ENCODE measurements around the gene PNRC2. TPM values are rescaled to one million over a fixed set of nuclear protein-coding genes. Genes with fewer than 3 reads are reported as not detected.
"Not testable (repeated sequence)": the region's sequence is repeated elsewhere in the genome, so short reads cannot be mapped to it uniquely, and the experiment has no call there.

The PNRC2 gene
- total RNA-seq, 4 donors from 2014 or later, result 42.6 to 123 (median 88.7) TPM

DNA sequence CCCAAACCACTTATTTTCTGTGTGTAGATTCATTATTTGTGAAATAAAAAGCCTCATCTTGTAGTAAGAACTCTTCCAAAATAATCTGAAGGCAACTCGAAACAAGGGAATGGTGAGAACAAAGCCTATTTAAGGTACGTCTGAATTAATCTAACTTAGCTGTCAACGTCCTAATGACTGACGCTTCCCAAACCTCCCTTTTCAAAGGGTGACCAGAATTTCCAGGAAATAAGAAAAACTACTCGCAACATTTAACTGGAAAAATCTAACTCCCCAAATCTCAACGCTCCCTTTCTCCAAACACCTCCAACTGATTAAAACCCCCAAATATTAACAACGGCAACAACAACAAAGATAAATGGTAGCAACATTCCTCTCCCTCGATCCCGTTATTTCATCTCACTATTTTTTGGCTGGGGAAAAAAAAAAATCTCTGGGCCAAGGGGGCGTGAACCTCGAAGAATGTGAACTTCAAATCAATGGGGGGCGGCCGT, 19.8 kb downstream of the PNRC2 start:
- intact Hi-C loops (cut with DNase I), result no loop called here
- H3K27ac ChIP-seq, result peak overlapping the region; percentile 96 to 98 (median 97)
- H3K27me3 ChIP-seq, result no peaks in the 10 kb centered on the region
- H3K4me1 ChIP-seq, result peaks cover 15 to 58% (median 30%) of the 10 kb centered on the region in 3 donors
- H3K36me3 ChIP-seq, result peaks cover 0 to 8% (median 0%) of the 10 kb centered on the region in 3 donors
- H3K9me3 ChIP-seq, result no peaks in the 10 kb centered on the region
- no peak for TF ChIP-seq POLR2A (IDR thresholded peaks at IDR 0.05)
- TF ChIP-seq, protein P1, sequence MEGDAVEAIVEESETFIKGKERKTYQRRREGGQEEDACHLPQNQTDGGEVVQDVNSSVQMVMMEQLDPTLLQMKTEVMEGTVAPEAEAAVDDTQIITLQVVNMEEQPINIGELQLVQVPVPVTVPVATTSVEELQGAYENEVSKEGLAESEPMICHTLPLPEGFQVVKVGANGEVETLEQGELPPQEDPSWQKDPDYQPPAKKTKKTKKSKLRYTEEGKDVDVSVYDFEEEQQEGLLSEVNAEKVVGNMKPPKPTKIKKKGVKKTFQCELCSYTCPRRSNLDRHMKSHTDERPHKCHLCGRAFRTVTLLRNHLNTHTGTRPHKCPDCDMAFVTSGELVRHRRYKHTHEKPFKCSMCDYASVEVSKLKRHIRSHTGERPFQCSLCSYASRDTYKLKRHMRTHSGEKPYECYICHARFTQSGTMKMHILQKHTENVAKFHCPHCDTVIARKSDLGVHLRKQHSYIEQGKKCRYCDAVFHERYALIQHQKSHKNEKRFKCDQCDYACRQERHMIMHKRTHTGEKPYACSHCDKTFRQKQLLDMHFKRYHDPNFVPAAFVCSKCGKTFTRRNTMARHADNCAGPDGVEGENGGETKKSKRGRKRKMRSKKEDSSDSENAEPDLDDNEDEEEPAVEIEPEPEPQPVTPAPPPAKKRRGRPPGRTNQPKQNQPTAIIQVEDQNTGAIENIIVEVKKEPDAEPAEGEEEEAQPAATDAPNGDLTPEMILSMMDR (IDR thresholded peaks at IDR 0.05), result no peak
- H3K4me3 ChIP-seq, result peak overlapping the region; percentile 90 to 99 (median 96)
- WGBS, 2 donors, result 0% methylated on average over 13 of the region's 13 CpGs
- no peak for DNase-seq

DNA sequence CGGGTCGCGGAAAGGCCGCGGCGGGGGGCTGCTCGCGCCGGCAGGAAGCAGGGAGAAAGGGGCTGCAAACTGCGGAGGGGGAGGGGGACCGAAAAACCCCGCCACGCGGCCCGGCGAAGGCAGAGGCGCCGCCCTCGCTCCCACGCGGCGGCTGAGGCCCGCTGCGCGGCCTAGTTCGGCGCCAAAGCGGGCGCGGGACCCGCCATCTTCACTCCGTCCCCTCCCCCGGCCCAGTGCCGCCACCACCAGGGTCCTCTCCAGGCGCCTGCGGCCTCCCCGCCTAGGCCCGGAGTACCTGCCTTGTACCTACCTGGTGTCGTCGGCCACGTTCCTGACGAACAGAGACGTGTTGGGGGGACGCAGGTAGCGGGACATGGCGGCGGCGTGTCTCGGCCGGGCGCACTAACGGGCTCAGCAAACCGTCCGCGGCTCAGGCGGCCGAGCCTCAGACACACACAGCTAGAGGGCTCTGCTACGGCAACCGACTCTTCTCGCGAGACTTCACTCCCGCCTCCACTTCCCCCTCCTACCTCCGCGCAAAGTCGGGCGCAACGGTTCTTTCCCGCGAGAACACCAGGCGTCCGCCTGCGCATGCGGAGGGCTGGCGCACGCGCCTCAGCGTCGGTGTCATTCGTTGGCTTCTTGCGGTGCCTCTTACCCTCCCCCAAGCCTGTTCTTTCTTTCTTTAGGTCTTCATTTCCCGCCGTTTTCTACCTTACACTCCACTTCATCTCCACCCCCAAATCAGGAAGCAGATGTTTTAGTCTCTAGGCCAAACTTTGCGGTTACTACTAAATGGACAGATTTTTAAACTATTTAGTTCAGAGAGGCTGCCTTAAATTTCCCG, 20.5 kb downstream of the PNRC2 start, which contains the start of gene SRSF10:
TSS of gene SRSF10 (minus strand) at position 447 of the 847 bp plus-strand sequence. CDS start at position 375, 72 bp downstream.
- intact Hi-C loops (cut with DNase I), result no loop called here
- peaks cover 15 to 62% (median 34%) of the 10 kb centered on the region in 3 donors for H3K4me1 ChIP-seq

DNA sequence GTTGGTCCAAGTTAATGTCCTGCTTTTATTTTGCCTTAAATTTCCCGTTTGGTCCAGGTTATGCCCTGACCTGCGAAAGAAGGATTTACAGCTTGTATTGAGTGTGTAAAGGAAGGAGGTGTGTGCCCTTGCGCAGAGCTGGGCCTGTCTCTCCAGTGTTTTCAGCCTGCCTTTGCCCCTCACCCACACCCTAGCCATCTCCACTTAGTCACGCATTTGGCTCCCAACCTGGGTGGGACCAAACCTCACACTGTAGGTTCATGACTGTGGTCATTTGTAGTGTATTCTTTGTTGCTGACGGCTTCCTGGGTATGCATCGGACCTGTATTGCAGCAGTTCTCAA, 21.1 kb downstream of the PNRC2 start:
- Histone ChIP-seq H3K4me1 (peaks cover 15 to 56% (median 31%) of the 10 kb centered on the region in 3 donors), H3K36me3 (no peaks in the 10 kb centered on the region), H3K4me3 (peak overlapping the region; percentile 90 to 99 (median 96)), H3K9me3 (no peaks in the 10 kb centered on the region), H3K27ac (peak overlapping the region; percentile 96 to 98 (median 97)), H3K27me3 (no peaks in the 10 kb centered on the region)
- intact Hi-C loops (cut with DNase I), result no loop called here
- TF ChIP-seq, protein P1 (IDR thresholded peaks at IDR 0.05), result no peak
- no peak for TF ChIP-seq POLR2A (IDR thresholded peaks at IDR 0.05)
- 30% methylated on average over 6 of the region's 6 CpGs for WGBS, 2 donors
- DNase-seq, result no peak

More for the DNA sequence above, 20.5 kb downstream of the PNRC2 start, which contains the start of gene SRSF10:
- H3K9me3 ChIP-seq, result no peaks in the 10 kb centered on the region
- TF ChIP-seq POLR2A (IDR thresholded peaks at IDR 0.05), result peak in 3 of 4 donors; percentile 91 to 99 (median 97)
- TF ChIP-seq, protein P1 (IDR thresholded peaks at IDR 0.05), result peak in 5 of 6 experiments; percentile 18 to 76 (median 34)
- H3K27ac ChIP-seq, result peak within 1 kb of the TSS; percentile 96 to 98 (median 97)
- WGBS, 2 donors, result 0 to 2% methylated on average over 44 to 49 of the region's 84 CpGs
- peaks cover 0 to 1% (median 0%) of the 10 kb centered on the region in 3 donors for H3K36me3 ChIP-seq
- H3K4me3 ChIP-seq, result peak within 1 kb of the TSS; percentile 90 to 99 (median 96)
- DNase-seq, result peak; percentile 88
- no peaks in the 10 kb centered on the region for H3K27me3 ChIP-seq

DNA sequence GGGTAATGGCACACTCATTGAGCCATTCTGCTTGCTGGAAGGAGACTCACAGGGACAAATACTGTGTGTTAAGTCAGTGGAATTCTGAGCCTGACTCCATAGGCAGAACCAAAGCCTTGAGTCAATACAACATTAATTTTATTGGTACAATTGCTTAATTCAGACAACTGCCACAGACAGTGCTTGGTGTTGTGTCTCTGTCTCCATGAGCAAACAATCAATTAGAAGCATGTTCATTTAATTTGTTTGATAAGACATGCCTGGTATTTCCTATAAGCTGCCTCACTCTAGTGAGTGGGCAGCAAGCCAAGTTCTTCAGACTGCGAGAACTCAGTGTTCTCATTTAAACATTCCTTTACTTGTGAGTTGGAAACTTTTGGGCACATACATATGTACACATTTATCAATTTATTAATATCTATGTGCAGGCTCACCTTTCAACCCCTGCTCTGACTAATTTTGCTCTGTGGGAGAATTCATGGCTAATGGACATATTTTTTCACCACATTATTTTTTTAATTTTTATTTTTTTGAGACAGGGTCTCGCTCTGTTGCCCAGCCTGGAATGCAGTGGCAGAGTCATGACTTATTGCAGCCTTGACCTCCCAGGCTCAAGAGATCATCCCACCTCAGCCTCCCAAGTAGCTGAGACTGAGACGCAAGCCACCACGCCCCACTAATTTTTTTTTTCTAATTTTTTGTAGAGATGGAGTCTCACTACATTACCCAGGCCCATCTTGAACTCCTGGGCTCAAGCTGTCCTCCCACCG, 25.0 kb downstream of the PNRC2 start:
- WGBS, 2 donors, result 71 to 79% methylated on average over 5 of the region's 5 CpGs
- TF ChIP-seq, protein P1 (IDR thresholded peaks at IDR 0.05), result no peak
- no peak for TF ChIP-seq POLR2A (IDR thresholded peaks at IDR 0.05)
- H3K4me1 ChIP-seq, result peaks cover 6 to 22% (median 9%) of the 10 kb centered on the region in 3 donors
- H3K27ac ChIP-seq, result peak overlapping the region in 2 of 4 donors; percentile 33 to 39
- no peak for DNase-seq
- no peaks in the 10 kb centered on the region for H3K9me3 ChIP-seq
- H3K27me3 ChIP-seq, result no peaks in the 10 kb centered on the region
- intact Hi-C loops (cut with DNase I), result no loop called here
- no peaks in the 10 kb centered on the region for H3K36me3 ChIP-seq
- H3K4me3 ChIP-seq, result no peak overlapping the region

DNA sequence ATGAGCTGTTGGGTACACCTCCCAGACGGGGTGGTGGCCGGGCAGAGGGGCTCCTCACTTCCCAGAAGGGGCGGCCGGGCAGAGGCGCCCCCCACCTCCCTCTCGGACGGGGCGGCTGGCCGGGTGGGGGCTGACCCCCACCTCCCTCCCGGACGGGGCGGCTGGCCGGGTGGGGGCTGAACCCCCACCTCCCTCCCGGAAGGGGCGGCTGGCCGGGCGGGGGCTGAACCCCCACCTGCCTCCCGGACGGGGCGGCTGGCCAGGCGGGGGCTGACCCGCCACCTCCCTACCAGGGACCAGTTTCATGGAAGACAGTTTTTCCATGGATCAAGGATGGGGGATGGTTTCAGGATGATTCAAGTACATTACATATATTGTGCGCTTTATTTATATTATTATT, 27.4 kb downstream of the PNRC2 start:
- H3K27me3 ChIP-seq; H3K27ac ChIP-seq; DNase-seq; H3K9me3 ChIP-seq; H3K4me3 ChIP-seq; intact Hi-C loops (cut with DNase I); H3K36me3 ChIP-seq: not testable (repeated sequence)
- WGBS, 2 donors, result 95 to 97% methylated on average over 2 to 6 of the region's 23 CpGs
- H3K4me1 ChIP-seq, result peaks cover 0 to 13% (median 4%) of the 10 kb centered on the region in 3 donors
